K562 (cell line): Measurements from ENCODE around the gene LRRC71. TPM values are rescaled to one million over a fixed set of nuclear protein-coding genes. Genes with fewer than 3 reads are reported as not detected.

Source experiments
- BCOR ChIP-seq: fragments of 450-650 bp; IDR thresholded peaks from 2 replicates; pipeline ENCODE4 v1.6.1; 2016
- FIP1L1 ChIP-seq: fragments of 200-400 bp; formaldehyde crosslinking; IDR thresholded peaks from 2 replicates; pipeline ENCODE4 v1.6.1; 2018; ENCODE audit warnings: mild to moderate bottlenecking, low read depth, low read length; ENCODE audit not compliant: poor library complexity, severe bottlenecking
- GTF3C2 ChIP-seq: IDR thresholded peaks from 3 replicates; pipeline ENCODE4 v1.6.1; 2011; ENCODE audit warnings: borderline replicate concordance, mild to moderate bottlenecking, moderate library complexity; ENCODE audit not compliant: insufficient read length; ENCODE audit errors: extremely low read depth
- MEF2D ChIP-seq: conservative IDR thresholded peaks from 2 replicates; pipeline ENCODE4 v1.6.1; 2016; ENCODE audit warnings: low read depth, missing genetic modification characterization, missing compliant biosample characterization
- NELFE ChIP-seq: IDR thresholded peaks from 2 replicates; pipeline ENCODE4 v1.6.1; 2011; ENCODE audit warnings: mild to moderate bottlenecking; ENCODE audit not compliant: insufficient read depth, insufficient read length
- PREB ChIP-seq: sonication (generic); formaldehyde crosslinking; IDR thresholded peaks from 2 replicates; pipeline ENCODE4 v1.8.1; 2023; ENCODE audit warnings: mild to moderate bottlenecking, missing genetic modification reagents
- PURB ChIP-seq: sonication (generic); formaldehyde crosslinking; IDR thresholded peaks from 2 replicates; pipeline ENCODE4 v1.9.0; 2021; ENCODE audit warnings: low read depth, mild to moderate bottlenecking, missing genetic modification reagents
- SIRT6 ChIP-seq: IDR thresholded peaks from one replicate; pipeline ENCODE4 v1.6.1; 2012; ENCODE audit warnings: low read depth, mild to moderate bottlenecking, control low read depth, inconsistent platforms, low read length, moderate library complexity
- SMAD4 ChIP-seq: fragments of 250-450 bp; sonication (Bioruptor Pico); conservative IDR thresholded peaks from 2 replicates; pipeline ENCODE4 v1.8.0; 2021; ENCODE audit warnings: inconsistent platforms, mild to moderate bottlenecking, moderate library complexity
- TFE3 ChIP-seq: fragments of 450-650 bp; formaldehyde crosslinking; IDR thresholded peaks from 2 replicates; pipeline ENCODE4 v1.4.0; 2020; ENCODE audit warnings: mild to moderate bottlenecking, mixed read lengths
- U2AF1 ChIP-seq: fragments of 200-400 bp; formaldehyde crosslinking; optimal IDR thresholded peaks from 2 replicates; pipeline ENCODE3; 2017; ENCODE audit warnings: mild to moderate bottlenecking, low read depth, low read length, moderate library complexity
- VEZF1 ChIP-seq: fragments of 200-800 bp; sonication (Bioruptor generic); IDR thresholded peaks from 2 replicates; pipeline ENCODE4 v1.6.1; 2017; ENCODE audit warnings: missing genetic modification characterization, missing compliant biosample characterization
- ZBTB8A ChIP-seq: fragments of 450-650 bp; IDR thresholded peaks from 2 replicates; pipeline ENCODE4 v1.6.1; 2018; ENCODE audit warnings: mild to moderate bottlenecking, moderate library complexity; ENCODE audit not compliant: partially characterized antibody
- ZFP30 ChIP-seq: fragments of 250-450 bp; sonication (Bioruptor Pico); IDR thresholded peaks from 2 replicates; pipeline ENCODE4 v1.8.0; 2022; ENCODE audit warnings: moderate library complexity, mild to moderate bottlenecking, inconsistent platforms, borderline replicate concordance
- ZNF609 ChIP-seq: sonication (generic); formaldehyde crosslinking; IDR thresholded peaks from 2 replicates; pipeline ENCODE4 v1.8.1; 2023; ENCODE audit warnings: missing genetic modification reagents, mild to moderate bottlenecking, borderline replicate concordance
- ZNF707 ChIP-seq: fragments of 250-450 bp; sonication (Bioruptor Pico); conservative IDR thresholded peaks from 2 replicates; pipeline ENCODE4 v1.8.0; 2022; ENCODE audit warnings: inconsistent platforms, mild to moderate bottlenecking, moderate library complexity
- polyA plus RNA-seq, 8 experiments: library from polyadenylated mRNA; depleted of rRNA in 4 of 8; stranded (reverse) in 5 of 8; unstranded in 3 of 8; fragments of >200 nt; fragmentation: Nextera tagmentation in 2 of 8; fragmentation: Illumina TruSeq in 1 of 8; extraction: Ambion mirVana in 2 of 8; extraction: Trizol in 1 of 8; gene quantifications; 2 replicates each; pipeline versions ENCODE4 v1.2.1 to v1.2.3, GENCODE V29; 2011 to 2014; ENCODE audit warnings: inconsistent platforms in 1 of 8, missing spikeins in 1 of 8
- total RNA-seq, 7 experiments: library from RNA; depleted of rRNA in 6 of 7; stranded (reverse); fragments of >200 nt in 6 of 7; fragmentation: Illumina TruSeq in 2 of 7; extraction: Trizol in 2 of 7; gene quantifications; 2 replicates each; pipeline versions ENCODE4 v1.2.1 to v1.2.3, GENCODE V29; 2011 to 2021; ENCODE audit warnings: low replicate concordance in 1 of 7

Gene LRRC71
- total and polyA plus RNA-seq, 9 of the 15 experiments (the other 6 are each of a cell fraction or from before 2014, with no cell fraction given), result 0.06 to 1.2 (median 0.51) TPM; not detected in 1

GRCh38 chr1:156882543-156882942 lies 37.9 kb upstream of the LRRC71 start (continued):
- no peak for TF ChIP-seq PURB (CRISPR knock-in tag)
- no peak for TF ChIP-seq SIRT6
- TF ChIP-seq FIP1L1, result no peak
- TF ChIP-seq ZFP30, result no peak
- TF ChIP-seq MEF2D, result 0 out of 2 replicates have a peak, but pooled peaks have one; percentile 52
- TF ChIP-seq PREB, result no peak
- TF ChIP-seq NELFE, result no peak
- TF ChIP-seq VEZF1, result peak; percentile 51; the same call in 1 of the 2 replicates
- no peak for TF ChIP-seq U2AF1
- no peak for TF ChIP-seq ZBTB8A
- no peak for TF ChIP-seq GTF3C2
- no peak for TF ChIP-seq BCOR
- TF ChIP-seq SMAD4 (CRISPR knock-in tag), result peak; percentile 81
- TF ChIP-seq ZNF707, result no peak
- no peak for TF ChIP-seq TFE3 (CRISPR knock-in tag)
- TF ChIP-seq ZNF609 (CRISPR knock-in tag), result no peak
